ENCODE data around the gene HMOX1.
A peak's percentile ranks its signal among the peaks of the same experiment; 100 is the strongest.
"Not testable (repeated sequence)": the region's sequence is repeated elsewhere in the genome, so short reads cannot be mapped to it uniquely, and the experiment has no call there.

Gene HMOX1

DNA sequence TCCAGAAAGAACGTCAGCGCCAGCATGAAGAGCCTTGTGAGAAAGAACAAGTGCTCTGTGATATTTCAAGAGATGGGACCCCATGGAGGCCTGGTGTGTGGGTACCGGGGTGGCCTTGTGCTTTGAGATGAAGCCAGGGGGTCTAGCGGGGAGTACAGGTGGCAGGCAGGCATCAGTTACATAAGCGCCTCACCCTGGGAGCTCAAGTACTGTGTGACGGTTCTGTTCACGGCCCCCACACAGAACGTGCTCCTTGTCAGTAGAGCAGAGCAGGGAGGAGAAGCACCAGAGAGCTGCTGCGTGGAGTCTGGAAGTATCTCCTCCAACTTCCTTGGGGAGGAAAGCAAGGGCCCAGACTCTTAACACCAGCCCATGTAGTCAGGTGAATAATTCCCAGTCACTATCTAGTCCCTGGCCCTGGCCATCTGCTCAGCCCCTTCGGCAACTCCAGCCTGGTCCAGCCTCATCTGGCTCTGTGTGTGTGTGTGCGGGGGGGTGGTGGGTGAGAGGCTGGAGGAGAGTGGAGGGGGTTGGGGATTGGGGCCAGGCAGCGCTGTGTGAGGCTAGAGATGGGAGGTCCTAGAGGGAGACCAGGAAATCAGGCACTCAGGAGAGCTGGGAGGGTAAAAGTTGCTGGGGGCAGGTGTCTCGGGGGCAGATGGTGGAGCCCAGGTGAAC lies 51.5 kb downstream of the HMOX1 start:
- no peak for DNase-seq (ENCODE audit: low read depth in 2 of 2)

DNA sequence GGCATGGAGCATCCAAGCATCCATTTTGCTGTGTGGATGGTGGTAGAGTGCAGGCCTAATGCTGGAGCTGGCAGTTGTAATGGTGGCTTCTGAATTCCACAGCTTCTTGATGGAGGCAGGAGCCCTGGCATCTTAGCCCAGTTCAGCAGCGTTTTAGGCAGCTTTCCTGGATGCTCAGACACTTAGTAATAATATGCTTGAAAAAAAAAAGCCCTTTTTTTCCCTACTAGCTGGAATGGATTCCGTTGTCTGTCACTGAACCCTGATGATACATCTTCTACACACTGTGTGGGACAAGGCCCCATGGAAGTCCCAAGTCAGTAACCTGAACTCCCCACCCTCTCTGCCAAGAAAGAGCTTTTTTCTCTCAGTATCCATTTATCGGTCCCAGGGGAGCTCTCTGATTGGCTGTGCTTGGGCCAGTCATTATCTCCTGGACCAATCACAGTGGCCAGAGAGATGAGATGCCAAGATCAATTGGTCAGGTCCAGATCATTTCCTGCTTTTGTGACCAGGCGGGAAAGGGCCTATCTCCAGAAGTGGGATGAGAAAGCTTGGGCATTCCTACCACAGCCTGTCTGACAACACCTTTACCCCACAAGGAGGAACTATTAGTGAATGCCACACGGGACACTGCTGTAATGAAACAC lies 53.3 kb downstream of the HMOX1 start:
- DNase-seq (ENCODE audit: low read depth in 2 of 2): no peak

DNA sequence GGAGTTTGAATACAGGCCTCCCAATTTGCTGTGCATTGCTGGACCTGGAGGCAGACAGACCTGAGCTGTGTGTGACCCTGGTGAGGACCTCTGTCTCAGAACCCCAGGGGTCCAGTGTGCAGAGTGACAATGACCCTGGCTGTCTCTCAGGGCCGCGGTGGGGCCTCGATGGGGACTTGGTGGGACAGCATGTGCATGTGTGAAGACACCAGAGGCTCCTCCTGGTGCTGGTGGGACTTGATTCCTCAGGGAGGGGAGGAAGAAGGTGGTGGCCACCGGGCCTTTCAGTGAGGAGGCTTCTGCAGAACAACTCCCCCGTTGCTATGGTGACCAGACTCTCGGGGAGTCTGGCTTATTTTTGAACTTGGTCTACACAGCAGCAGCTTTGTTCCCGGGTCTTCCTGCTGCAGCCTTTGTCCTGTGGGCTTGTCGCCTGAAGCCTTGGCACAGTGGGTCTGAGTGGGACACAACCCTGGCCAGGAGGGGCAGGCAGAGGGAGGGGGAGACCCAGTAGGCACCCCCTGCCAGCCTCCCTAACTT lies 54.4 kb downstream of the HMOX1 start:
- DNase-seq (ENCODE audit: low read depth in 2 of 2): no peak

DNA sequence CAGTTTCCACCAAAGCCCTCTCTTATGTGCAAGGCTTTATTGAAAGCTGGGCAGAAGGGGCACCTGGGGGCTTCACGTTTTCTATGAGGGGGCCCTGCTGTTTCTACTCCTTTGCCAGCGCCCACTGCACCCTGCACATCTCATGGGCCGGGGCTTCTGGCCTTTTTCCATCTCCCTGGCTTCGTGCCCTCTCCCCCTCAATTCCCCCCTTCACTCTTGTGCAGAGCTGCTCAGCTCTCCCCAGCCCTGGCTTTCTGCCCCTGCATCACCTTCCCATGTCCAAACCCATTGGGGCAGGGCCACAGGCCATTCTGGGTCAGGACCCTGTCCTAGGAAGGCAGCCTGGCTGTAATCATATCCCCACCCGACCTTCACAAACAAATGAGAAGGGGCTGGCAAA lies 55.5 kb downstream of the HMOX1 start:
- no peak for DNase-seq (ENCODE audit: low read depth in 2 of 2)

DNA sequence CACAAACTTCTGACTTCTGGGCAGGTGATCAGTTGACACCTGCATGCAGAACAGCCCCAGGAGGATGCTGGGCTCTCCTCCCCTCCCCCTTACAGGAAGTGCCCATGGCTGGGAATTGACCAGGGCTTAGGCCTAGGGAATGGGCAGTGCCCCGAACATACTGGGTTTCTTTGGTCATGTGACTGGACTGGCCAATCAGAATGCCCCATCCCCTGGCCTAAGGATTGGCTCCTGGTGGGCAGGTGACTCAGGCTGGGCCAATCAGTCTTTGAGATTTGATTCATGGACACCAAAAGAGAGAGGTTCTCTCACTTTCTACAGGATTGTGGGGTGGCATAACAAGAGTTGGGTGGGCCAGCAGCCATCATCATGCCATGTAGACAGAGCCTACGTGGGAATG lies 56.2 kb downstream of the HMOX1 start:
- peak in 1 of 2 experiments; percentile 8 for DNase-seq (ENCODE audit: low read depth in 2 of 2)

DNA sequence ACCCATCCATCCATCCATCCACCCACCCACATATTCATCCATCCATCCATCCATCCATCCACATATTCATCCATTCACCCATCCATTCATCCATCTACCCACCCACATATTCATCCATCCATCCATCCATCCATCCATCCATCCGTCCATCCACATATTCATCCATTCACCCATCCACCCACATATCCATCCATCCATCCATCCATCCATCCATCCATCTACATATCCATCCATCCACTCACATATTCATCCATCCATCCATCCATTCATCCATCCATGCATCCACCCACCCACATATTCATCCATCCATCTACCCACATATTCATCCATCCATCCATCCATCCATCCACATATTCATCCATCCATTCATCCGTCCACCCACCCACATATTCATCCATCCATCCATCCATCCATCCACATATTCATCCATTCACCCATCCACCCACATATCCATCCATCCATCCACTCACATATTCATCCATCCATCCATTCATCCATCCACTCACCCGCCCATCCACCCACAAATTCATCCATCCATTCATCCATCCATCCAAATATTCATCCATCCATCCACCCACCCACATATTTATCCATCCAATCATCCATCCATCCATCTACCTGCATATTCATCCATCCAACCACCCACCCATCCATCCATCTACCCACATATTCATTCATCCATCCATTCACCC lies 57.9 kb downstream of the HMOX1 start:
- not testable (repeated sequence) for DNase-seq (ENCODE audit: low read depth in 2 of 2)

DNA sequence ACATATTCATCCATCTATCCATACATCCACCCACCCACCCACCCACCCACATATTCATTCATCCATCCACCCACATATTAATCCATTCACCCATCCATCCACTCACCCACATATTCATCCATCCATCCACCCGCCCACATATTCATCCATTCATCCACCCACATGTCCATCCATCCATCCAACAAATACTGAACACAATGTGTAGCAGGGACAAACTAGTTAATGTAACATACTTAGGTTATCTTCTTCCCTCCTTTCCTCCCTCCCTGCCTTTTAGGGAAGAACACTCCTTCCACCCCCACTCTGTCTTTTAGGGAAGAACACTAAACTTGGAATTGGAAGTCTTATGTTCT lies 58.4 kb downstream of the HMOX1 start:
- DNase-seq (ENCODE audit: low read depth in 2 of 2): no peak

DNA sequence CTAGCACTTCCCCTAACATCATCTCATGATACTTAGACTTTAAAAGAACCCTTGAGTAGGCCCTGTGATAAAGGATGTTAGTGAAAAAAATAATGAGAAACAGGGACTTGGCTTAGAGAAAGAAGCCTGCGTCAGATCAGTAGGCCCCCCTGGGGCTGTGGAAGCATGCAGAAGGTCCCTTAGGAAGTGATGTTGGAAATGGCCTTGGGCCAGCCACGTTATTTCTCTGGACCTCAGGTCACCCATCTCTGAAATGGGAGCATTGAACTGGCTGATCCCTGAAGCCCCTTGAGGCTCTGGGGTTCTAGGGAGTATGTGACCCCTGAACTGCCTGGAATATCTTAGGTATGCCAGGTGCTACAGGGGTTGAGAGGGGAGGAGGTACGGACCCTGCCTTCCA lies 59.2 kb downstream of the HMOX1 start:
- DNase-seq (ENCODE audit: low read depth in 2 of 2): no peak

DNA sequence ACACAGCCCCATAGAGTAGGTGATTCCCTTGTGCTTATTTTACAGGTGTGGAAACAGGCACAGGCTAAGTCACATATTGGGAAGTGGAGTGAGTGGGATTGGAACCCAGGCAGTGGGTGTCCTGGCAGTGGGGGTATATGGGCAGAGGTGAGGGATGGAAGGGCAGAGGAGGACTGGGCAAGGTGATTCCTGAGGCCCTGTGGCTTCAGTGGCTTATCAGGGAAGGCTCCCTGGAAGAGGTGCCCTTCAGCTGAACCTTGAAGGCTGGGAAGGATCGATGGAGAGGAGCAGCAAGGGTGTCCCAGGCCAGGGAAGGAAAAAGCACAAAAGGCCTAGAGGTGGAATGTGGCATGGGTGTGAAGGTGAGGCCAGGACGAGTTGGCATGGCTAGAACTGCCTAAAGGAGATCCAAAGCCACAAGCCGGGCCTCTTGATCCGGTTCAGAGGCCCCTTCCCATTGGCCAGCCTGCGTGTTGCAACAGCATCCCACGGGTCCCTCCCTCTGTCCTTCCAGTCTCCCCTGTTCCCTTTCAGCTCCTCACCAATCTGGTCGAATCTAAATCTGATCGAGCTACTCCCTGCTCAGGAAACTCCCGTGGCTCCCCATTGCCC lies 60.7 kb downstream of the HMOX1 start:
- no peak for DNase-seq (ENCODE audit: low read depth in 2 of 2)

DNA sequence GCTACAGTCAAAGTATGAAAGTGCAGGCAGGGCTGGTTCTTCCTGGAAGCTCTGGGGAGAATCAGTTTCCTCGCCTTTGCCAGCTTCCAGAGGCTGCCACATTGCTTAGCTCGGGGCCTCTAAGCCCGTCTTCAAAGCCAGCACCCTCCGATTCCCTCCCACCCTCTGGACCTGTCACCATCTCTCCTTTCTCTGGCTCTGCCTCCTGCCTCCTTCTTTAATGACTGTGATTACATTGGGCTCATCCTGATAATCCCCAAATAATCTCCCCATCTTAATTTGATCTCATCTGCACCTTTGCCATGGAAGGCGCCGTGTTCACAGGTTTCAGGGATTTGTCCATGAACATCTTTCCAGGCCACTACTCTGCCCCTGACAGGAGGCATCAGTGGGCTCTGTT lies 61.6 kb downstream of the HMOX1 start:
- no peak for DNase-seq (ENCODE audit: low read depth in 2 of 2)

DNA sequence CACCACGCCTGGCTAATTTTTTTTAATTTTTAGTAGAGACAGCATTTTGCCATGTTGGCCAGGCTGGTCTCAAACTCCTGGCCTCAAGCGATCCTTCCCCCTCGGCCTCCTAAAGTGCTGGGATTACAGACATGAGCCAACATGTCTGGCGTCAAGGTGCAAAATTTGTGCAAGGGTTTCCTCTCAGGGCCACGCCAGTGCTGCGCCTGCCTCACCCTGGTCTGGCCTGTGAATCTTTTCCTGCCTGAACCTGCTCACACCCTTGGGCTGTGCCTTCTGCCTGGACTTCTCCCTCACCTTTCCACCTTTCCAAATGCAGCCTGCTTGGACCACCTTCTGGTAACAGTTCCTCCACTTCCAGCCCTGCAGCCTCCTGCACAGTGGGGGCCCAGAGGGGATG lies 62.4 kb downstream of the HMOX1 start:
- no peak for DNase-seq (ENCODE audit: low read depth in 2 of 2)
